GM11168 (cell line): ENCODE data around the gene ANK2.

ENCODE experiments used
- in situ Hi-C: fragments of 300-500 bp; cut with MboI; formaldehyde crosslinking; loops from one replicate; pipeline ENCODE4 v1.12.0; 2022; ENCODE audit warnings: low sequenced_read_pairs; ENCODE audit not compliant: unreplicated experiment

Gene ANK2

GRCh38 chr4:113317523-113317922 lies 268.1 kb downstream of the ANK2 start:
- in situ Hi-C loops: no loop called here

GRCh38 chr4:113322736-113323135 lies 273.3 kb downstream of the ANK2 start:
- in situ Hi-C loops: no loop called here

GRCh38 chr4:113325876-113326615 lies 276.6 kb downstream of the ANK2 start:
- in situ Hi-C loops: no loop called here

- in situ Hi-C loops: no loop called here
Measured at GRCh38 chr4:113327494-113327893, 278.0 kb downstream of the ANK2 start.

GRCh38 chr4:113328514-113328913 lies 279.1 kb downstream of the ANK2 start:
- in situ Hi-C loops: no loop called here

- in situ Hi-C loops: no loop called here
Measured at GRCh38 chr4:113330200-113330599, 280.7 kb downstream of the ANK2 start.

- in situ Hi-C loops: no loop called here
Measured at GRCh38 chr4:113331811-113332210, 282.4 kb downstream of the ANK2 start.

- in situ Hi-C loops: no loop called here
Measured at GRCh38 chr4:113332701-113333100, 283.2 kb downstream of the ANK2 start.

GRCh38 chr4:113335746-113336145 lies 286.3 kb downstream of the ANK2 start:
- in situ Hi-C loops: no loop called here

GRCh38 chr4:113336556-113336955 lies 287.1 kb downstream of the ANK2 start:
- in situ Hi-C loops: no loop called here

- in situ Hi-C loops: no loop called here
Measured at GRCh38 chr4:113339430-113339813, 290.0 kb downstream of the ANK2 start.

GRCh38 chr4:113344100-113344499 lies 294.6 kb downstream of the ANK2 start:
- in situ Hi-C loops: no loop called here

GRCh38 chr4:113347245-113347644 lies 297.8 kb downstream of the ANK2 start:
- in situ Hi-C loops: no loop called here

GRCh38 chr4:113349430-113349829 lies 300.0 kb downstream of the ANK2 start:
- in situ Hi-C loops: no loop called here

GRCh38 chr4:113350576-113350975 lies 301.1 kb downstream of the ANK2 start:
- in situ Hi-C loops: no loop called here

GRCh38 chr4:113355550-113356371 lies 306.3 kb downstream of the ANK2 start:
- in situ Hi-C loops: no loop called here

GRCh38 chr4:113356453-113356852 lies 307.0 kb downstream of the ANK2 start:
- in situ Hi-C loops: no loop called here

- in situ Hi-C loops: no loop called here
Measured at GRCh38 chr4:113358784-113359183, 309.3 kb downstream of the ANK2 start.

GRCh38 chr4:113365377-113365776 lies 315.9 kb downstream of the ANK2 start:
- in situ Hi-C loops: no loop called here

GRCh38 chr4:113368056-113368455 lies 318.6 kb downstream of the ANK2 start:
- in situ Hi-C loops: no loop called here

GRCh38 chr4:113371111-113371510 lies 321.7 kb downstream of the ANK2 start:
- in situ Hi-C loops: no loop called here
